ENCODE data around the gene NDUFV3. TPM values are rescaled to one million over a fixed set of nuclear protein-coding genes. Genes with fewer than 3 reads are reported as not detected.

The NDUFV3 gene
- total and polyA plus RNA-seq, 2 experiments from 2014 or later, result 51.5 to 71.2 TPM

DNA sequence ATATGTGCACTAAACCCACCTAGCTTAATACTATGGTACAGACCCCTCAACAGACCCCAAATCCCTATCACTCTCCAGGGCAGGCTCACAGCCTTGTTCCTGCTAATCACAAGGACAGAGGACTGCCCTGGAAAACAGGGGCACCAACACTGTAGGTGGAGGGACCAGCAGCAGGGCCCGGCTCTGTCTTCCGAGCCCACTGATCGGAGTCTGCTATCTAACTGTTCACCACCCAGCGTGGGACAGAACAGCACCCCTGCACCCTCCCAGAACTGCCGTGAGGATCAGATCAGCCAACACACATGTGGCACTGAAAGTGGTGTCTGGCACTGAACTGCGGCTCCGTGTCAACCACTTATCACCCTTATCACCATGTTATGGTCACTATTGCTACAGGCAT lies 20.0 kb upstream of the NDUFV3 start:
- peaks cover 94% of the 10 kb centered on the region for H3K36me3 Mint-ChIP-seq (ENCODE audit: low read depth)
- Histone ChIP-seq H3K27ac (ENCODE audit: low read depth) (no peak overlapping the region), H3K27me3 (ENCODE audit: insufficient read depth) (no peaks in the 10 kb centered on the region), H3K4me3 (no peak overlapping the region), H3F3A (replicated peaks; ENCODE audit: low read depth) (peaks cover 28% of the 10 kb centered on the region; the same call in 1 of the 2 replicates), H3K36me3 (ENCODE audit: insufficient read depth) (peaks cover 60% of the 10 kb centered on the region), H3K9me2 (ENCODE audit: insufficient read depth) (no peaks in the 10 kb centered on the region), H4K20me1 (replicated peaks; ENCODE audit: insufficient read depth) (peaks cover 40% of the 10 kb centered on the region), H3K79me2 (replicated peaks; ENCODE audit: insufficient read depth) (peaks cover 94% of the 10 kb centered on the region), H3K4me1 (ENCODE audit: insufficient read depth) (peaks cover 5% of the 10 kb centered on the region; the same call in 1 of the 2 replicates), H3K4me2 (no peak overlapping the region), H2AFZ (no peak overlapping the region)
- H3K27ac Mint-ChIP-seq, result no peak overlapping the region
- DNase-seq (ENCODE audit: low spot score) (no peak), ATAC-seq (no peak)
- H3K4me1 Mint-ChIP-seq, result peaks cover 9% of the 10 kb centered on the region
- no peaks in the 10 kb centered on the region for H3K9me3 Mint-ChIP-seq
- peaks cover 3% of the 10 kb centered on the region for H3K27me3 Mint-ChIP-seq (ENCODE audit: insufficient read depth, low read depth, poor library complexity)
- H3K4me3 Mint-ChIP-seq, result no peak overlapping the region
- TF ChIP-seq POLR2AphosphoS5 (IDR thresholded peaks at IDR 0.05; ENCODE audit: low read depth) (no peak), EZH2 (IDR thresholded peaks at IDR 0.05; ENCODE audit: low read depth, unreplicated experiment) (no peak), EZH2phosphoT487 (IDR thresholded peaks at IDR 0.05; ENCODE audit: unreplicated experiment) (no peak), NANOG (IDR thresholded peaks at IDR 0.05; ENCODE audit: borderline replicate concordance) (no peak), CREB1 (CRISPR knock-in tag; IDR thresholded peaks at IDR 0.05; ENCODE audit: low read depth) (no peak), STAT1 (IDR thresholded peaks at IDR 0.05; ENCODE audit: unreplicated experiment) (no peak), ZNF114 (CRISPR knock-in tag; IDR thresholded peaks at IDR 0.05) (no peak), ZNF331 (CRISPR knock-in tag; IDR thresholded peaks at IDR 0.05; ENCODE audit: low read depth) (no peak), JUNB (IDR thresholded peaks at IDR 0.05; ENCODE audit: unreplicated experiment) (no peak)
- TF ChIP-seq, protein P1, sequence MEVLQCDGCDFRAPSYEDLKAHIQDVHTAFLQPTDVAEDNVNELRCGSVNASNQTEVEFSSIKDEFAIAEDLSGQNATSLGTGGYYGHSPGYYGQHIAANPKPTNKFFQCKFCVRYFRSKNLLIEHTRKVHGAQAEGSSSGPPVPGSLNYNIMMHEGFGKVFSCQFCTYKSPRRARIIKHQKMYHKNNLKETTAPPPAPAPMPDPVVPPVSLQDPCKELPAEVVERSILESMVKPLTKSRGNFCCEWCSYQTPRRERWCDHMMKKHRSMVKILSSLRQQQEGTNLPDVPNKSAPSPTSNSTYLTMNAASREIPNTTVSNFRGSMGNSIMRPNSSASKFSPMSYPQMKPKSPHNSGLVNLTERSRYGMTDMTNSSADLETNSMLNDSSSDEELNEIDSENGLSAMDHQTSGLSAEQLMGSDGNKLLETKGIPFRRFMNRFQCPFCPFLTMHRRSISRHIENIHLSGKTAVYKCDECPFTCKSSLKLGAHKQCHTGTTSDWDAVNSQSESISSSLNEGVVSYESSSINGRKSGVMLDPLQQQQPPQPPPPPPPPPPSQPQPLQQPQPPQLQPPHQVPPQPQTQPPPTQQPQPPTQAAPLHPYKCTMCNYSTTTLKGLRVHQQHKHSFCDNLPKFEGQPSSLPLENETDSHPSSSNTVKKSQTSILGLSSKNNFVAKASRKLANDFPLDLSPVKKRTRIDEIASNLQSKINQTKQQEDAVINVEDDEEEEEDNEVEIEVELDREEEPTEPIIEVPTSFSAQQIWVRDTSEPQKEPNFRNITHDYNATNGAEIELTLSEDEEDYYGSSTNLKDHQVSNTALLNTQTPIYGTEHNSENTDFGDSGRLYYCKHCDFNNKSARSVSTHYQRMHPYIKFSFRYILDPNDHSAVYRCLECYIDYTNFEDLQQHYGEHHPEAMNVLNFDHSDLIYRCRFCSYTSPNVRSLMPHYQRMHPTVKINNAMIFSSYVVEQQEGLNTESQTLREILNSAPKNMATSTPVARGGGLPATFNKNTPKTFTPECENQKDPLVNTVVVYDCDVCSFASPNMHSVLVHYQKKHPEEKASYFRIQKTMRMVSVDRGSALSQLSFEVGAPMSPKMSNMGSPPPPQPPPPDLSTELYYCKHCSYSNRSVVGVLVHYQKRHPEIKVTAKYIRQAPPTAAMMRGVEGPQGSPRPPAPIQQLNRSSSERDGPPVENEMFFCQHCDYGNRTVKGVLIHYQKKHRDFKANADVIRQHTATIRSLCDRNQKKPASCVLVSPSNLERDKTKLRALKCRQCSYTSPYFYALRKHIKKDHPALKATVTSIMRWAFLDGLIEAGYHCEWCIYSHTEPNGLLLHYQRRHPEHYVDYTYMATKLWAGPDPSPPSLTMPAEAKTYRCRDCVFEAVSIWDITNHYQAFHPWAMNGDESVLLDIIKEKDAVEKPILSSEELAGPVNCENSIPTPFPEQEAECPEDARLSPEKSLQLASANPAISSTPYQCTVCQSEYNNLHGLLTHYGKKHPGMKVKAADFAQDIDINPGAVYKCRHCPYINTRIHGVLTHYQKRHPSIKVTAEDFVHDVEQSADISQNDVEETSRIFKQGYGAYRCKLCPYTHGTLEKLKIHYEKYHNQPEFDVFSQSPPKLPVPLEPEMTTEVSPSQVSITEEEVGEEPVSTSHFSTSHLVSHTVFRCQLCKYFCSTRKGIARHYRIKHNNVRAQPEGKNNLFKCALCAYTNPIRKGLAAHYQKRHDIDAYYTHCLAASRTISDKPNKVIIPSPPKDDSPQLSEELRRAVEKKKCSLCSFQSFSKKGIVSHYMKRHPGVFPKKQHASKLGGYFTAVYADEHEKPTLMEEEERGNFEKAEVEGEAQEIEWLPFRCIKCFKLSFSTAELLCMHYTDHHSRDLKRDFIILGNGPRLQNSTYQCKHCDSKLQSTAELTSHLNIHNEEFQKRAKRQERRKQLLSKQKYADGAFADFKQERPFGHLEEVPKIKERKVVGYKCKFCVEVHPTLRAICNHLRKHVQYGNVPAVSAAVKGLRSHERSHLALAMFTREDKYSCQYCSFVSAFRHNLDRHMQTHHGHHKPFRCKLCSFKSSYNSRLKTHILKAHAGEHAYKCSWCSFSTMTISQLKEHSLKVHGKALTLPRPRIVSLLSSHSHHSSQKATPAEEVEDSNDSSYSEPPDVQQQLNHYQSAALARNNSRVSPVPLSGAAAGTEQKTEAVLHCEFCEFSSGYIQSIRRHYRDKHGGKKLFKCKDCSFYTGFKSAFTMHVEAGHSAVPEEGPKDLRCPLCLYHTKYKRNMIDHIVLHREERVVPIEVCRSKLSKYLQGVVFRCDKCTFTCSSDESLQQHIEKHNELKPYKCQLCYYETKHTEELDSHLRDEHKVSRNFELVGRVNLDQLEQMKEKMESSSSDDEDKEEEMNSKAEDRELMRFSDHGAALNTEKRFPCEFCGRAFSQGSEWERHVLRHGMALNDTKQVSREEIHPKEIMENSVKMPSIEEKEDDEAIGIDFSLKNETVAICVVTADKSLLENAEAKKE (CRISPR knock-in tag; IDR thresholded peaks at IDR 0.05), result no peak
- TF ChIP-seq, protein P2, sequence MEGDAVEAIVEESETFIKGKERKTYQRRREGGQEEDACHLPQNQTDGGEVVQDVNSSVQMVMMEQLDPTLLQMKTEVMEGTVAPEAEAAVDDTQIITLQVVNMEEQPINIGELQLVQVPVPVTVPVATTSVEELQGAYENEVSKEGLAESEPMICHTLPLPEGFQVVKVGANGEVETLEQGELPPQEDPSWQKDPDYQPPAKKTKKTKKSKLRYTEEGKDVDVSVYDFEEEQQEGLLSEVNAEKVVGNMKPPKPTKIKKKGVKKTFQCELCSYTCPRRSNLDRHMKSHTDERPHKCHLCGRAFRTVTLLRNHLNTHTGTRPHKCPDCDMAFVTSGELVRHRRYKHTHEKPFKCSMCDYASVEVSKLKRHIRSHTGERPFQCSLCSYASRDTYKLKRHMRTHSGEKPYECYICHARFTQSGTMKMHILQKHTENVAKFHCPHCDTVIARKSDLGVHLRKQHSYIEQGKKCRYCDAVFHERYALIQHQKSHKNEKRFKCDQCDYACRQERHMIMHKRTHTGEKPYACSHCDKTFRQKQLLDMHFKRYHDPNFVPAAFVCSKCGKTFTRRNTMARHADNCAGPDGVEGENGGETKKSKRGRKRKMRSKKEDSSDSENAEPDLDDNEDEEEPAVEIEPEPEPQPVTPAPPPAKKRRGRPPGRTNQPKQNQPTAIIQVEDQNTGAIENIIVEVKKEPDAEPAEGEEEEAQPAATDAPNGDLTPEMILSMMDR (conservative IDR thresholded peaks at IDR 0.05; ENCODE audit: low read depth in 2 of 2), result no peak
- TF ChIP-seq, protein P3, sequence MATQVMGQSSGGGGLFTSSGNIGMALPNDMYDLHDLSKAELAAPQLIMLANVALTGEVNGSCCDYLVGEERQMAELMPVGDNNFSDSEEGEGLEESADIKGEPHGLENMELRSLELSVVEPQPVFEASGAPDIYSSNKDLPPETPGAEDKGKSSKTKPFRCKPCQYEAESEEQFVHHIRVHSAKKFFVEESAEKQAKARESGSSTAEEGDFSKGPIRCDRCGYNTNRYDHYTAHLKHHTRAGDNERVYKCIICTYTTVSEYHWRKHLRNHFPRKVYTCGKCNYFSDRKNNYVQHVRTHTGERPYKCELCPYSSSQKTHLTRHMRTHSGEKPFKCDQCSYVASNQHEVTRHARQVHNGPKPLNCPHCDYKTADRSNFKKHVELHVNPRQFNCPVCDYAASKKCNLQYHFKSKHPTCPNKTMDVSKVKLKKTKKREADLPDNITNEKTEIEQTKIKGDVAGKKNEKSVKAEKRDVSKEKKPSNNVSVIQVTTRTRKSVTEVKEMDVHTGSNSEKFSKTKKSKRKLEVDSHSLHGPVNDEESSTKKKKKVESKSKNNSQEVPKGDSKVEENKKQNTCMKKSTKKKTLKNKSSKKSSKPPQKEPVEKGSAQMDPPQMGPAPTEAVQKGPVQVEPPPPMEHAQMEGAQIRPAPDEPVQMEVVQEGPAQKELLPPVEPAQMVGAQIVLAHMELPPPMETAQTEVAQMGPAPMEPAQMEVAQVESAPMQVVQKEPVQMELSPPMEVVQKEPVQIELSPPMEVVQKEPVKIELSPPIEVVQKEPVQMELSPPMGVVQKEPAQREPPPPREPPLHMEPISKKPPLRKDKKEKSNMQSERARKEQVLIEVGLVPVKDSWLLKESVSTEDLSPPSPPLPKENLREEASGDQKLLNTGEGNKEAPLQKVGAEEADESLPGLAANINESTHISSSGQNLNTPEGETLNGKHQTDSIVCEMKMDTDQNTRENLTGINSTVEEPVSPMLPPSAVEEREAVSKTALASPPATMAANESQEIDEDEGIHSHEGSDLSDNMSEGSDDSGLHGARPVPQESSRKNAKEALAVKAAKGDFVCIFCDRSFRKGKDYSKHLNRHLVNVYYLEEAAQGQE (IDR thresholded peaks at IDR 0.05; ENCODE audit: unreplicated experiment), result no peak
- TF ChIP-seq, protein P4, sequence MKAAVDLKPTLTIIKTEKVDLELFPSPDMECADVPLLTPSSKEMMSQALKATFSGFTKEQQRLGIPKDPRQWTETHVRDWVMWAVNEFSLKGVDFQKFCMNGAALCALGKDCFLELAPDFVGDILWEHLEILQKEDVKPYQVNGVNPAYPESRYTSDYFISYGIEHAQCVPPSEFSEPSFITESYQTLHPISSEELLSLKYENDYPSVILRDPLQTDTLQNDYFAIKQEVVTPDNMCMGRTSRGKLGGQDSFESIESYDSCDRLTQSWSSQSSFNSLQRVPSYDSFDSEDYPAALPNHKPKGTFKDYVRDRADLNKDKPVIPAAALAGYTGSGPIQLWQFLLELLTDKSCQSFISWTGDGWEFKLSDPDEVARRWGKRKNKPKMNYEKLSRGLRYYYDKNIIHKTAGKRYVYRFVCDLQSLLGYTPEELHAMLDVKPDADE (IDR thresholded peaks at IDR 0.05), result no peak

Data from GM23338 (cell line).